K562 (cell line): ENCODE data around the gene EIF1B. TPM values are rescaled to one million over a fixed set of nuclear protein-coding genes. Genes with fewer than 3 reads are reported as not detected.

Experiments
- CAMTA2 ChIP-seq: fragments of 250-450 bp; sonication (Bioruptor Pico); conservative IDR thresholded peaks from 2 replicates; pipeline ENCODE4 v1.5.1; 2022
- CHD4 ChIP-seq: fragments of 200-600 bp; sonication (generic); IDR thresholded peaks from 3 replicates; pipeline ENCODE4 v1.6.1; 2012; ENCODE audit warnings: low read depth, mild to moderate bottlenecking, mixed read lengths, low read length, inconsistent platforms; ENCODE audit not compliant: insufficient read depth, insufficient replicate concordance, poor library complexity, severe bottlenecking
- CUX1 ChIP-seq: fragments of 200-800 bp; sonication (Bioruptor generic); IDR thresholded peaks from 2 replicates; pipeline ENCODE4 v1.6.1; 2016; ENCODE audit warnings: missing genetic modification characterization, missing compliant biosample characterization
- NCOA1 ChIP-seq: fragments of 450-650 bp; IDR thresholded peaks from 2 replicates; pipeline ENCODE4 v1.6.1; 2016; ENCODE audit warnings: low read depth
- SMAD3 ChIP-seq: fragments of 450-650 bp; formaldehyde crosslinking; conservative IDR thresholded peaks from 2 replicates; pipeline ENCODE4 v1.4.0; 2020; ENCODE audit warnings: mild to moderate bottlenecking
- SP1 ChIP-seq: sonication (generic); formaldehyde crosslinking; IDR thresholded peaks from 2 replicates; pipeline ENCODE4 v1.8.1; 2022; ENCODE audit warnings: mild to moderate bottlenecking, missing genetic modification reagents
- TEAD1 ChIP-seq, 2 experiments: fragments of 450-650 bp in 1 of 2; sonication (generic) in 1 of 2; formaldehyde crosslinking; IDR thresholded peaks; 2 replicates each; pipeline versions ENCODE4 v1.4.0 to v1.8.0; 2020 to 2022; ENCODE audit warnings: mild to moderate bottlenecking in 2 of 2, missing genetic modification reagents in 1 of 2
- ZNF239 ChIP-seq: fragments of 250-450 bp; sonication (Bioruptor Pico); IDR thresholded peaks from 2 replicates; pipeline ENCODE4 v1.4.0; 2020; ENCODE audit warnings: mild to moderate bottlenecking
- ZNF280A ChIP-seq: fragments of 450-650 bp; IDR thresholded peaks from 2 replicates; pipeline ENCODE4 v1.6.1; 2018; ENCODE audit warnings: mild to moderate bottlenecking, low read depth; ENCODE audit not compliant: partially characterized antibody
- ZNF512 ChIP-seq: IDR thresholded peaks from 2 replicates; pipeline ENCODE4 v1.6.1; 2016; ENCODE audit warnings: missing genetic modification characterization, missing compliant biosample characterization
- ZNF830 ChIP-seq: fragments of 250-450 bp; sonication (Bioruptor Pico); IDR thresholded peaks from 2 replicates; pipeline ENCODE4 v1.5.0; 2021; ENCODE audit warnings: mild to moderate bottlenecking
- polyA plus RNA-seq, 8 experiments: library from polyadenylated mRNA; depleted of rRNA in 4 of 8; stranded (reverse) in 5 of 8; unstranded in 3 of 8; fragments of >200 nt; fragmentation: Nextera tagmentation in 2 of 8; fragmentation: Illumina TruSeq in 1 of 8; extraction: Ambion mirVana in 2 of 8; extraction: Trizol in 1 of 8; gene quantifications; 2 replicates each; pipeline versions ENCODE4 v1.2.1 to v1.2.3, GENCODE V29; 2011 to 2014; ENCODE audit warnings: inconsistent platforms in 1 of 8, missing spikeins in 1 of 8
- total RNA-seq, 7 experiments: library from RNA; depleted of rRNA in 6 of 7; stranded (reverse); fragments of >200 nt in 6 of 7; fragmentation: Illumina TruSeq in 2 of 7; extraction: Trizol in 2 of 7; gene quantifications; 2 replicates each; pipeline versions ENCODE4 v1.2.1 to v1.2.3, GENCODE V29; 2011 to 2021; ENCODE audit warnings: low replicate concordance in 1 of 7
- TF ChIP-seq, protein P1 (sequence below): fragments of 250-450 bp; sonication (Bioruptor Pico); IDR thresholded peaks from 2 replicates; pipeline ENCODE4 v1.4.0; 2020; ENCODE audit warnings: mild to moderate bottlenecking, moderate library complexity
- TF ChIP-seq, protein P2 (sequence below): fragments of 250-450 bp; sonication (Bioruptor Pico); IDR thresholded peaks from 2 replicates; pipeline ENCODE4 v1.5.1; 2021; ENCODE audit warnings: mild to moderate bottlenecking

Gene EIF1B
- total and polyA plus RNA-seq, 9 of the 15 experiments (the other 6 are each of a cell fraction or from before 2014, with no cell fraction given) = 18.1 to 184 (median 78.9) TPM

DNA sequence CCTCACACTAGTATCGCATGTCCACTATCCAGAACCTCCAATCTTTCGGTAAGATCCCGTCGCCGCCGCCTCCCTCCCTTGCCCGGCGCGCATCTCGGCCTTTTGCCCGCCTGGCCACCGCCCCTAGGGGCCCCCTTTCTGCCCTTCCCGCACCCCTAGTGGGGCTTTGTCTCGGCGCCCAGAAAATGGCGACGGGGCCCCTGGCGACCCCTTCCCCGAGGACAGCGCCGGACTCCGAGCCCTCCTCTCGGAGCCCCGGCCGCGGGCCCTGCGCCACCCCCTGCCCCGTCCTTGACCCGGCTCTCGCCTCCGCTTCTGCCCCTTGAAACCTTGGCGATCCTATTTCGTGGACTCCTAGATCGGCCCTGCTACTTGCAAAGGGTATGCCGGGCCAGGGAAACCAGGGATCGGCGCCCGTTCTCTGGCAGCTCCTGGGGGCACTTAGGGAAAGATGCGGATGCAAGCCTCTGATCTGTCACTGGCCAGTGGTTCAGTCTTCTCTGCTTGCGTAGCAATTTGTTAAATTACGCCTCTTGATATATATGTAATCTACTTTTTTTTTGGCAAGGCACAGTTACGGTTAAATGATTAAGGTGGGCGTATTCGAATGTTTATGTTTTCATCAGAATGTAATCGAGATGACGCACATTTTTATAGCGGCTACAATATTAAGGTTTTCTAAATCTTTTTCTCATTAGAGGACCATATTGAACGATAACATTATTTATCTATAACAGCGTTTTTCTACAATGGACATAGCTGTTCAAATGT lies 603 bp downstream of the EIF1B start (continued):
- no peak for TF ChIP-seq CUX1
- peak; percentile 86; the same call in 1 of the 2 replicates for TF ChIP-seq ZNF830 (CRISPR knock-in tag)
- TF ChIP-seq CAMTA2 (CRISPR knock-in tag) = no peak
- no peak for TF ChIP-seq CHD4
- TF ChIP-seq NCOA1 = no peak
- TF ChIP-seq SP1 = 0 out of 2 replicates have a peak, but pooled peaks have one; percentile 2
- no peak for TF ChIP-seq ZNF512 (tag)
- no peak for TF ChIP-seq SMAD3 (CRISPR knock-in tag)
- no peak for TF ChIP-seq TEAD1 (CRISPR knock-in tag; IDR thresholded peaks at IDR 0.05)
- TF ChIP-seq, protein P1, sequence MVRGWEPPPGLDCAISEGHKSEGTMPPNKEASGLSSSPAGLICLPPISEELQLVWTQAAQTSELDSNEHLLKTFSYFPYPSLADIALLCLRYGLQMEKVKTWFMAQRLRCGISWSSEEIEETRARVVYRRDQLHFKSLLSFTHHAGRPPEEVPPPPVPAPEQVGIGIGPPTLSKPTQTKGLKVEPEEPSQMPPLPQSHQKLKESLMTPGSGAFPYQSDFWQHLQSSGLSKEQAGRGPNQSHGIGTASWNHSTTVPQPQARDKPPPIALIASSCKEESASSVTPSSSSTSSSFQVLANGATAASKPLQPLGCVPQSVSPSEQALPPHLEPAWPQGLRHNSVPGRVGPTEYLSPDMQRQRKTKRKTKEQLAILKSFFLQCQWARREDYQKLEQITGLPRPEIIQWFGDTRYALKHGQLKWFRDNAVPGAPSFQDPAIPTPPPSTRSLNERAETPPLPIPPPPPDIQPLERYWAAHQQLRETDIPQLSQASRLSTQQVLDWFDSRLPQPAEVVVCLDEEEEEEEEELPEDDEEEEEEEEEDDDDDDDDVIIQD (CRISPR knock-in tag) = no peak
- TF ChIP-seq, protein P2, sequence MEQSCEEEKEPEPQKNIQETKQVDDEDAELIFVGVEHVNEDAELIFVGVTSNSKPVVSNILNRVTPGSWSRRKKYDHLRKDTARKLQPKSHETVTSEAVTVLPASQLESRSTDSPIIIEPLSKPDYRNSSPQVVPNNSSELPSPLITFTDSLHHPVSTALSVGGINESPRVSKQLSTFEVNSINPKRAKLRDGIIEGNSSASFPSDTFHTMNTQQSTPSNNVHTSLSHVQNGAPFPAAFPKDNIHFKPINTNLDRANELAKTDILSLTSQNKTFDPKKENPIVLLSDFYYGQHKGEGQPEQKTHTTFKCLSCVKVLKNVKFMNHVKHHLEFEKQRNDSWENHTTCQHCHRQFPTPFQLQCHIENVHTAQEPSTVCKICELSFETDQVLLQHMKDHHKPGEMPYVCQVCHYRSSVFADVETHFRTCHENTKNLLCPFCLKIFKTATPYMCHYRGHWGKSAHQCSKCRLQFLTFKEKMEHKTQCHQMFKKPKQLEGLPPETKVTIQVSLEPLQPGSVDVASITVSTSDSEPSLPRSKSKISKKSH (CRISPR knock-in tag) = no peak
- no peak for TF ChIP-seq ZNF280A
- no peak for TF ChIP-seq ZNF239 (CRISPR knock-in tag)
